Bronchial epithelial cell (primary cell): Measurements from ENCODE around the gene ZMYND12. TPM values are rescaled to one million over a fixed set of nuclear protein-coding genes. Genes with fewer than 3 reads are reported as not detected.
A peak's percentile ranks its signal among the peaks of the same experiment; 100 is the strongest.

ENCODE experiments used
- DNase-seq: peaks from one replicate; pipeline ENCODE4 v3.0.0-alpha.2; 2010; ENCODE audit warnings: low read depth
- FAIRE-seq: peaks from 2 replicates; lab custom pipeline; 2011; peaks lifted over from hg19 to GRCh38; lab: Jason Lieb, UNC
- H3K27me3 ChIP-seq: 2 replicates; pipeline ENCODE4 v1.5.1; 2011; ENCODE audit warnings: low read length; ENCODE audit not compliant: control insufficient read depth, insufficient read depth
- H3K36me3 ChIP-seq: 2 replicates; pipeline ENCODE4 v1.5.1; 2011; ENCODE audit warnings: low read length; ENCODE audit not compliant: control insufficient read depth, insufficient read depth
- H3K4me3 ChIP-seq: 2 replicates; pipeline ENCODE4 v1.5.1; 2011; ENCODE audit warnings: mild to moderate bottlenecking, low read depth, low read length, control low read depth
- CTCF ChIP-seq: IDR thresholded peaks from 2 replicates; pipeline ENCODE4 v1.5.1; 2011; ENCODE audit warnings: mild to moderate bottlenecking, moderate library complexity, low read length, control low read depth, inconsistent platforms; ENCODE audit not compliant: insufficient read depth, severe bottlenecking
- total RNA-seq: library from RNA; depleted of rRNA; stranded (reverse); fragments of >200 nt; gene quantifications from 2 replicates; pipeline ENCODE4 v1.2.1, GENCODE V29; 2014

Gene ZMYND12
- total RNA-seq, 1 donor from 2014 or later = 0.26 TPM

- Histone ChIP-seq H3K36me3 (no peaks in the 10 kb centered on the region), H3K4me3 (no peak overlapping the region), H3K27me3 (no peaks in the 10 kb centered on the region)
- TF ChIP-seq CTCF = no peak
- DNase-seq = no peak
- no peak for FAIRE-seq
These were observed 10.2 kb upstream of the ZMYND12 start for GRCh38 chr1:42466030-42466429.

- DNase-seq = no peak
- H3K36me3 ChIP-seq = no peaks in the 10 kb centered on the region
- no peak for FAIRE-seq
- H3K4me3 ChIP-seq = no peak overlapping the region
- H3K27me3 ChIP-seq = no peaks in the 10 kb centered on the region
- no peak for TF ChIP-seq CTCF
These were observed 8.1 kb upstream of the ZMYND12 start for GRCh38 chr1:42463921-42464320.

GRCh38 chr1:42462828-42463763, 7.3 kb upstream of the ZMYND12 start, which contains the start of gene CCDC30:
Gene CCDC30 (plus strand): TSS chr1:42463286. CDS start chr1:42480552, 17,266 bp downstream.
- DNase-seq (peak; percentile 96), FAIRE-seq (peak; percentile 96)
- no peak for TF ChIP-seq CTCF
- no peaks in the 10 kb centered on the region for H3K27me3 ChIP-seq
- peaks cover 2% of the 10 kb centered on the region for H3K36me3 ChIP-seq
- H3K4me3 ChIP-seq = peak within 1 kb of the TSS; percentile 46

GRCh38 chr1:42461196-42461595, 5.4 kb upstream of the ZMYND12 start:
- FAIRE-seq (no peak), DNase-seq (no peak)
- Histone ChIP-seq H3K4me3 (no peak overlapping the region), H3K36me3 (peaks cover 2% of the 10 kb centered on the region), H3K27me3 (no peaks in the 10 kb centered on the region)
- TF ChIP-seq CTCF = no peak

GRCh38 chr1:42456754-42457089, 900 bp upstream of the ZMYND12 start:
- Histone ChIP-seq H3K36me3 (peaks cover 2% of the 10 kb centered on the region), H3K4me3 (peak overlapping the region; percentile 73), H3K27me3 (no peaks in the 10 kb centered on the region)
- FAIRE-seq (no peak), DNase-seq (peak; percentile 44)
- TF ChIP-seq CTCF = no peak

GRCh38 chr1:42454403-42454802, 1.4 kb downstream of the ZMYND12 start:
- TF ChIP-seq CTCF = no peak
- Histone ChIP-seq H3K4me3 (no peak overlapping the region), H3K27me3 (no peaks in the 10 kb centered on the region), H3K36me3 (peaks cover 2% of the 10 kb centered on the region)
- no peak for DNase-seq
- FAIRE-seq = no peak
